ENCODE data around the gene KAZALD1.

Gene KAZALD1

GRCh38 chr10:101067356-101068083, 5.7 kb downstream of the KAZALD1 start:
- DNase-seq, result no peak

- DNase-seq, result no peak
Measured at GRCh38 chr10:101069441-101069840, 7.7 kb downstream of the KAZALD1 start.

GRCh38 chr10:101070098-101070497, 8.3 kb downstream of the KAZALD1 start:
- no peak for DNase-seq

GRCh38 chr10:101071267-101071884, 9.6 kb downstream of the KAZALD1 start:
- no peak for DNase-seq

GRCh38 chr10:101071885-101072433, 10.2 kb downstream of the KAZALD1 start:
- DNase-seq, result no peak

GRCh38 chr10:101072923-101073322, 11.1 kb downstream of the KAZALD1 start:
- DNase-seq, result no peak

- no peak for DNase-seq
Measured at GRCh38 chr10:101073631-101074030, 11.8 kb downstream of the KAZALD1 start.

GRCh38 chr10:101075775-101076174, 14.0 kb downstream of the KAZALD1 start:
- no peak for DNase-seq

GRCh38 chr10:101076630-101077029, 14.8 kb downstream of the KAZALD1 start:
- no peak for DNase-seq

GRCh38 chr10:101079874-101080273, 18.1 kb downstream of the KAZALD1 start:
- no peak for DNase-seq

GRCh38 chr10:101080933-101081931, 19.4 kb downstream of the KAZALD1 start:
- DNase-seq, result no peak

GRCh38 chr10:101085846-101086245, 24.1 kb downstream of the KAZALD1 start:
- no peak for DNase-seq

GRCh38 chr10:101087376-101087775, 25.6 kb downstream of the KAZALD1 start:
- DNase-seq, result no peak

- no peak for DNase-seq
Measured at GRCh38 chr10:101087965-101088364, 26.2 kb downstream of the KAZALD1 start.

- no peak for DNase-seq
Measured at GRCh38 chr10:101089520-101090299, 27.9 kb downstream of the KAZALD1 start.

- DNase-seq, result no peak
Measured at GRCh38 chr10:101090597-101090996, 28.8 kb downstream of the KAZALD1 start.

- no peak for DNase-seq
Measured at GRCh38 chr10:101091546-101092290, 29.9 kb downstream of the KAZALD1 start.

GRCh38 chr10:101092881-101093354, 31.1 kb downstream of the KAZALD1 start:
- no peak for DNase-seq

GRCh38 chr10:101094121-101094879, 32.5 kb downstream of the KAZALD1 start:
- DNase-seq, result no peak

- no peak for DNase-seq
Measured at GRCh38 chr10:101095004-101095403, 33.2 kb downstream of the KAZALD1 start.
